Measurements from ENCODE around the gene NELL1.

GRCh38 chr11:21148376-21148775, 479.0 kb downstream of the NELL1 start:
- TF ChIP-seq GLIS3 (CRISPR knock-in tag; IDR thresholded peaks at IDR 0.05): no peak
- no peak for TF ChIP-seq POU6F1 (CRISPR knock-in tag; IDR thresholded peaks at IDR 0.05; ENCODE audit: borderline replicate concordance, low read depth)
- TF ChIP-seq ZFP3 (CRISPR knock-in tag; IDR thresholded peaks at IDR 0.05): no peak
- no peak for TF ChIP-seq OSR1 (CRISPR knock-in tag; IDR thresholded peaks at IDR 0.05)
- TF ChIP-seq RARB (CRISPR knock-in tag; IDR thresholded peaks at IDR 0.05): no peak
- no peak for TF ChIP-seq BACH2 (CRISPR knock-in tag; IDR thresholded peaks at IDR 0.05; ENCODE audit: borderline replicate concordance)
- no peak for TF ChIP-seq ZFP30 (CRISPR knock-in tag; IDR thresholded peaks at IDR 0.05)
- no peak for TF ChIP-seq ARNTL (CRISPR knock-in tag; IDR thresholded peaks at IDR 0.05; ENCODE audit: borderline replicate concordance, low read depth)
- no peak for TF ChIP-seq CSDC2 (CRISPR knock-in tag; IDR thresholded peaks at IDR 0.05)
- TF ChIP-seq TSHZ2 (CRISPR knock-in tag; IDR thresholded peaks at IDR 0.05): no peak
- no peak for TF ChIP-seq CREB5 (CRISPR knock-in tag; IDR thresholded peaks at IDR 0.05; ENCODE audit: low read depth)

All from SK-N-SH treated with all-trans-retinoic acid at 6 μM for 48 hours (cell line).